Liver (tissue), 9 donors: ENCODE data around the gene CIB4. TPM values are rescaled to one million over a fixed set of nuclear protein-coding genes. Genes with fewer than 3 reads are reported as not detected.

Experiments used
- DNase-seq: peaks from one replicate; pipeline ENCODE4 v3.0.0-alpha.2; 2017; ENCODE audit warnings: low spot score
- H3K27ac ChIP-seq, 2 donors: one replicate each; pipeline ENCODE4 v1.7.0; 2013; ENCODE audit warnings: inconsistent platforms in 2 of 2, low read length in 2 of 2, control low read depth in 1 of 2, low read depth in 1 of 2, mild to moderate bottlenecking in 1 of 2
- H3K27me3 ChIP-seq, 4 donors: one replicate each; pipeline versions ENCODE4 v1.6.1 to v1.7.0; 2013; ENCODE audit warnings: low read length in 3 of 4, inconsistent platforms in 1 of 4, mild to moderate bottlenecking in 1 of 4, moderate library complexity in 1 of 4; ENCODE audit not compliant: control insufficient read depth in 4 of 4, insufficient read depth in 4 of 4
- H3K36me3 ChIP-seq, 4 donors: one replicate each; pipeline versions ENCODE4 v1.6.1 to v1.7.0; 2013; ENCODE audit warnings: low read length in 3 of 4, mild to moderate bottlenecking in 3 of 4, low read depth in 1 of 4, moderate library complexity in 1 of 4; ENCODE audit not compliant: control insufficient read depth in 4 of 4, insufficient read depth in 3 of 4
- H3K4me1 ChIP-seq, 4 donors: one replicate each; pipeline versions ENCODE4 v1.6.1 to v1.7.0; 2013; ENCODE audit warnings: low read length in 3 of 4, mild to moderate bottlenecking in 3 of 4, moderate library complexity in 1 of 4; ENCODE audit not compliant: control insufficient read depth in 4 of 4, insufficient read depth in 4 of 4
- H3K4me3 ChIP-seq, 3 donors: one replicate each; pipeline versions ENCODE4 v1.6.1 to v1.7.0; 2013; ENCODE audit warnings: low read length in 3 of 3, control low read depth in 1 of 3, low read depth in 1 of 3, mild to moderate bottlenecking in 1 of 3
- H3K9ac ChIP-seq, 2 donors: one replicate each; pipeline ENCODE4 v1.7.0; 2013; ENCODE audit warnings: low read length in 2 of 2, mild to moderate bottlenecking in 2 of 2, moderate library complexity in 2 of 2, control low read depth in 1 of 2, low read depth in 1 of 2
- H3K9me3 ChIP-seq, 4 donors: one replicate each; pipeline versions ENCODE4 v1.6.1 to v1.7.0; 2013; ENCODE audit warnings: low read length in 3 of 4; ENCODE audit not compliant: control insufficient read depth in 4 of 4
- ATF3 ChIP-seq: IDR thresholded peaks from 2 replicates; pipeline ENCODE4 v1.6.1; 2016; ENCODE audit warnings: antibody characterized with exemption
- CTCF ChIP-seq: fragments of 150-350 bp; IDR thresholded peaks from 2 replicates; pipeline ENCODE4 v1.5.1; 2017; ENCODE audit warnings: improper control_type of control experiment, low read depth, low read length; ENCODE audit not compliant: missing input control
- EGR1 ChIP-seq, 2 donors: IDR thresholded peaks; 2 replicates each; pipeline ENCODE4 v1.6.1; 2016 to 2018; ENCODE audit warnings: antibody characterized with exemption in 2 of 2, low read depth in 2 of 2
- FOXA1 ChIP-seq: IDR thresholded peaks from 2 replicates; pipeline ENCODE4 v1.6.1; 2016; ENCODE audit warnings: antibody characterized with exemption
- FOXA2 ChIP-seq: IDR thresholded peaks from 2 replicates; pipeline ENCODE4 v1.6.1; 2016; ENCODE audit warnings: antibody characterized with exemption
- HNF4A ChIP-seq, 2 donors: conservative IDR thresholded peaks; 2 replicates each; pipeline ENCODE4 v1.6.1; 2016; ENCODE audit warnings: antibody characterized with exemption in 2 of 2, mild to moderate bottlenecking in 2 of 2
- HNF4G ChIP-seq: IDR thresholded peaks from 2 replicates; pipeline ENCODE4 v1.6.1; 2016; ENCODE audit warnings: antibody characterized with exemption
- JUND ChIP-seq, 2 donors: IDR thresholded peaks; 2 replicates each; pipeline ENCODE4 v1.6.1; 2016; ENCODE audit warnings: antibody characterized with exemption in 2 of 2
- MAX ChIP-seq: IDR thresholded peaks from 2 replicates; pipeline ENCODE4 v1.6.1; 2016; ENCODE audit warnings: antibody characterized with exemption
- NR2F2 ChIP-seq: IDR thresholded peaks from 2 replicates; pipeline ENCODE4 v1.6.1; 2016; ENCODE audit warnings: antibody characterized with exemption
- RAD21 ChIP-seq, 2 donors: IDR thresholded peaks; 2 replicates each; pipeline ENCODE4 v1.6.1; 2016; ENCODE audit warnings: antibody characterized with exemption in 2 of 2, mild to moderate bottlenecking in 2 of 2
- REST ChIP-seq: IDR thresholded peaks from 2 replicates; pipeline ENCODE4 v1.6.1; 2016; ENCODE audit warnings: antibody characterized with exemption, mild to moderate bottlenecking
- SP1 ChIP-seq: IDR thresholded peaks from 2 replicates; pipeline ENCODE4 v1.6.1; 2018; ENCODE audit warnings: antibody characterized with exemption, mild to moderate bottlenecking
- TAF1 ChIP-seq: conservative IDR thresholded peaks from 2 replicates; pipeline ENCODE4 v1.6.1; 2016; ENCODE audit warnings: antibody characterized with exemption, mild to moderate bottlenecking
- ZBTB33 ChIP-seq: IDR thresholded peaks from 2 replicates; pipeline ENCODE4 v1.6.1; 2016; ENCODE audit warnings: antibody characterized with exemption
- WGBS: extraction: QIAGEN DNeasy Blood & Tissue Kit; methylation state at CpG from one replicate; pipeline ENCODE4 v1.1.7; 2013; 5-methylcytosine and 5-hydroxymethylcytosine counted together
- polyA plus RNA-seq, 2 donors: library from polyadenylated mRNA; stranded (reverse) in 1 of 2; unstranded in 1 of 2; fragments of 200-250 nt in 1 of 2; fragments of >200 nt in 1 of 2; fragmentation: Nextera tagmentation in 1 of 2; extraction: Ambion mirVana in 1 of 2; gene quantifications; one replicate each; pipeline versions ENCODE4 v1.2.1 to v1.2.3, GENCODE V29; 2013 to 2015
- total RNA-seq, 2 donors: library from RNA; depleted of rRNA; stranded (reverse); fragments of >200 nt; gene quantifications; one replicate each; pipeline ENCODE4 v1.2.3, GENCODE V29; 2014
- donor health status: healthy.
- donor health status: healthy.
- donor health status: healthy.
- donor health status: healthy.
- donor health status: healthy.

The CIB4 gene
- total and polyA plus RNA-seq, 4 donors: not detected

- no peak overlapping the region for H3K9ac ChIP-seq
- H3K27me3 ChIP-seq: no peaks in the 10 kb centered on the region
- 71% methylated on average over 9 of the region's 9 CpGs for WGBS
- H3K27ac ChIP-seq: no peak overlapping the region
- no peaks in the 10 kb centered on the region for H3K4me1 ChIP-seq
- H3K9me3 ChIP-seq: no peaks in the 10 kb centered on the region
- H3K4me3 ChIP-seq: no peak overlapping the region
- H3K36me3 ChIP-seq: no peaks in the 10 kb centered on the region
- no peak for DNase-seq
- TF ChIP-seq RAD21 (IDR thresholded peaks at IDR 0.05) (no peak), HNF4A (conservative IDR thresholded peaks at IDR 0.05) (no peak), HNF4G (no peak), JUND (IDR thresholded peaks at IDR 0.05) (no peak), MAX (no peak), NR2F2 (no peak), FOXA1 (no peak), REST (no peak)
Observed at GRCh38 chr2:26552641-26553374, 88.4 kb downstream of the CIB4 start.

GRCh38 chr2:26550276-26551015 lies 90.7 kb downstream of the CIB4 start:
- no peaks in the 10 kb centered on the region for H3K4me1 ChIP-seq
- TF ChIP-seq TAF1 (no peak), JUND (IDR thresholded peaks at IDR 0.05) (no peak), HNF4A (conservative IDR thresholded peaks at IDR 0.05) (no peak)
- DNase-seq: no peak
- H3K4me3 ChIP-seq: no peak overlapping the region
- 83% methylated on average over 17 of the region's 17 CpGs for WGBS
- no peak overlapping the region for H3K9ac ChIP-seq
- H3K27me3 ChIP-seq: no peaks in the 10 kb centered on the region
- no peak overlapping the region for H3K27ac ChIP-seq
- H3K9me3 ChIP-seq: no peaks in the 10 kb centered on the region
- no peaks in the 10 kb centered on the region for H3K36me3 ChIP-seq

GRCh38 chr2:26542676-26543505 lies 98.3 kb downstream of the CIB4 start:
- H3K9ac ChIP-seq: no peak overlapping the region
- no peaks in the 10 kb centered on the region for H3K9me3 ChIP-seq
- TF ChIP-seq NR2F2 (no peak), FOXA2 (no peak), SP1 (no peak), ATF3 (no peak), RAD21 (IDR thresholded peaks at IDR 0.05) (no peak), TAF1 (no peak), CTCF (no peak), FOXA1 (no peak), EGR1 (IDR thresholded peaks at IDR 0.05; ENCODE audit: low read depth in 2 of 2) (no peak), JUND (IDR thresholded peaks at IDR 0.05) (no peak), ZBTB33 (no peak)
- H3K36me3 ChIP-seq: no peaks in the 10 kb centered on the region
- DNase-seq: no peak
- H3K27ac ChIP-seq: no peak overlapping the region
- H3K27me3 ChIP-seq: no peaks in the 10 kb centered on the region
- no peak overlapping the region for H3K4me3 ChIP-seq
- WGBS: 76% methylated on average over 15 of the region's 15 CpGs
- H3K4me1 ChIP-seq: no peaks in the 10 kb centered on the region
